Activated CD8-positive, alpha-beta memory T cell treated with anti-CD3 and anti-CD28 coated beads, Interleukin-2, amount 50 U/mL, for 1 hour (primary cell): ENCODE results near the gene NDUFA6.

ENCODE experiments used
- DNase-seq: peaks from one replicate; pipeline ENCODE4 v3.0.0-alpha.2; 2020; ENCODE audit errors: extremely low read depth

The NDUFA6 gene

GRCh38 chr22:42070517-42071422, 19.8 kb downstream of the NDUFA6 start, which contains the start of gene NAGA:
Gene NAGA, minus strand, starts transcription at chr22:42070812. Its CDS starts 515 bp downstream, at chr22:42070297.
- DNase-seq = peak; percentile 58

DNA sequence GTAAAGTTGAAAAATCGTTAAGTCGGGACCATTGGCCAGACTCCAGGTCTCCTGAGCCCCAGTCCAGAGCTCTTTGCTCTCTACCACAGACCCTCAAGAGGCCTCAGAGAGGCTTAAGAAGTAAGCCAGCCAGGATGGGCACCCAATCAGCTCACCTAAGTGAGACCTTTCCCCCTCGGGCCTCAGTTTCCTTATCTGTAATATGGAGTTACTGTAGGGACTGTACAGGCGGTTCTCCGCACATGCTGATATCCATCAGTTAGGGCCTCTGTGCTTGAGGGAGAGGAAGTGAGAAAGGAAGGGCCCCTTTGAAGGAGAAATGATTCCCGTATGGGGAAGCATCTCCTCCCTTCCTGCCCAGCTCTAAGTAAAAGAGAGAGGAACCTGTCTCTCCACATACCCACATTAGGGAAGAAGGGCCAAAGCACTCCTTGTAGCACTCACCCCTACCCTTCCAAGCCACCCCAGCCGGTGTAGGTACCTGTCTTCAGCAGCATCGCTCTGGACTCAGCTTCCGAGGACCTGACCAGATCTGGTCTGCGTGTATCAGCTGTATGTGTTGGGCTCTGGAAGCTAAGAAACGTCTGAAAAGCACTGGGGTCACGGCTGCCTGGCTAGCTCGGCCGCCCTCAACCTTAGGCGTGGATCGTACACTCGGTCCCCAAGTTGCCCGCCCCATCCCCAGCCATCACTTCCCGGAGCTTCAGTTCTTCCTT, 20.6 kb downstream of the NDUFA6 start:
- DNase-seq = no peak

DNA sequence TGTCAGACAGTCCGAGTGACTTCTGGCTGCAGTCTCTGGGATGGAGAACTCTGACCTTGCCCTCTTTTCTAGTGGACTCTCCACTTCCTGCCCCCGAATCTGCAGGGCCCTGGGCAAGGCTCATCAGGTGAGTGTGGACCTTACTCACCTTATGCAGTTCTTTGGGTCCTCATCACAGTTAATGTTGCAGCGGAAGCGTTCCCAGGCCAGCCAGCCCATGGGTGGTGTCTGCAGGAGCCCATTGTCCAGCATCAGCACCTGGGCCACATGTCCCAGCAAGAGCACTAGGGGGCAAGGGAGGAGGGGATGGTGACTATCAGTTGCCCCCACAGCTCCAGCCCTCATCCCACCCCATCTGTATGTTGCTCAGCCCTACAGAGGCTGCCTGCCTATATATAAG, 22.3 kb downstream of the NDUFA6 start:
- DNase-seq = no peak

DNA sequence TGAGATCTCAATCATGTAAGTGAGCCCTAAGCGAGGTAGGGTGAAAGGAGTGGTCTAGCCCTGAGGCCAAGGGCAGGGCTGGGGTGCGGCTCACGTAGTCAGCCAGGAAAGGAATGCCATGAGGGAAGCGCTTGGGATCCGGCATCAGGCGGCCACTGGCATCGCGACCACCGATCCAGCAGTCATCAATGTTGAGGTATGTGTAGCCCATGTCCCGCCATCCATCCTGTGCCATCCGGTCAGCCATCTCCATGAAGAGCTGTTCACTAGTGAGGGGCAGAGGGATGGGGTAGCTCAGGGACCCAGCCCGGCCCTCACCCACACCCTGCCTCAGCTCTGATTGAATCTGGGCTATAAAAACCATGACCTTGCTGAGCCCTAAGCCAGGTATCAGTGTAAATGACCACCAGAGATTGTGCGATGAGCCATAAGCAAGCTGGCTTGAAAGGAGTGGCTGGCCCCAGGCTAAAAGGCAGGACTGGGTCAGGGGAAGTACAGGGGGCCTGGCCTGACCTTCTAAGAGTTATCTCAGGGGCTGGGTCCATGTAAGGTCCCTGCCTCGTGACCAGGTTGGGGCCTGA, 22.8 kb downstream of the NDUFA6 start:
- no peak for DNase-seq

DNA sequence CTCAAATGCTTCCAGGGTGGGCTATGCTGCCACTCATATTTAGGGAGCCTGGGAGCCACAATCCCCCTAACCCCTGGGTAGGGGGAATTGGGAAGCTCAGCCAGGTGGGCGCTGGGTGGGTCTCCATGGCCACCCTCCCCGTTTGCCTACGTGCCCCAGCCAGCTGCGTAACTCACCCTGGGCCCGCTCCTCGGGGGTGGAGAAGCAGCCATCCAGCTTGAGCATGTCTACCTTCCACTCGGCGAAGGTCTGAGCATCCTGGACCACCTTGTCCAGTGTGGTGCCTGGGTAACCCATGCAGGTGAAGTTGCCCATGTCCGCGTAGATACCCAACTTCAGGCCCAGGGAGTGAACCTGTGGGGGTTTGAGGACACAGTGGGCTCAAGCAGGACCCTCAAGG, 23.6 kb downstream of the NDUFA6 start:
- DNase-seq = no peak

DNA sequence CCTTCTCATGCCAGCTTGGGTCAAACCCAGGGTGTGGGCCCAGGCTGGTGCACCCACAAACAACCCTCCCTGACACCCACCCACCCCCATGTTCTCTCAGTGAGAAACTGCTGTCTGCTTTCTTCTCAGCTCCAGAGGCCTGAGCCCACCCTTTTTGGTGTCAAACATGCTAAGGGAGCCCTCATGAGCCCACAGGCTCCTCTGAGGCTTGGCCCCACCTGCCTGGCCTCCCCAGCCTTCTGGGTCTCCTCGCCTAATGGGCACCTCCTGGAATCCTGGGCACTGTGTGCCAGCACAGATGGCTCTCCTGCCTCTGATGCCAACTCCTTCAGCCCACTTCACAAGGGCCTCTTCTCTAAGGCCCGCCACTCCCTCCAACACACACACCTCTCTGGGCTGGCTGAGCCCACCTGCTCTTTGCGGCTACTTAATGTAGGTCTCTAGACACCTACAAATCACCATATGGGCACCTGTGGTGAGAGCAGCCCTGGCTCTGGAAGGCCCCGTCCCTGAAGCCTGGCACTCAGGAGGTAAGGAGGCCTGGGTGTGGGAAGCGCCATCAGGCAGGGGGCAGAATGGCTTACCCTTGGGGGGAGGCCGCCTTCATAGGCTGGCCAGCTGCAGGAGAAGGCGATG, 24.3 kb downstream of the NDUFA6 start:
- no peak for DNase-seq

DNA sequence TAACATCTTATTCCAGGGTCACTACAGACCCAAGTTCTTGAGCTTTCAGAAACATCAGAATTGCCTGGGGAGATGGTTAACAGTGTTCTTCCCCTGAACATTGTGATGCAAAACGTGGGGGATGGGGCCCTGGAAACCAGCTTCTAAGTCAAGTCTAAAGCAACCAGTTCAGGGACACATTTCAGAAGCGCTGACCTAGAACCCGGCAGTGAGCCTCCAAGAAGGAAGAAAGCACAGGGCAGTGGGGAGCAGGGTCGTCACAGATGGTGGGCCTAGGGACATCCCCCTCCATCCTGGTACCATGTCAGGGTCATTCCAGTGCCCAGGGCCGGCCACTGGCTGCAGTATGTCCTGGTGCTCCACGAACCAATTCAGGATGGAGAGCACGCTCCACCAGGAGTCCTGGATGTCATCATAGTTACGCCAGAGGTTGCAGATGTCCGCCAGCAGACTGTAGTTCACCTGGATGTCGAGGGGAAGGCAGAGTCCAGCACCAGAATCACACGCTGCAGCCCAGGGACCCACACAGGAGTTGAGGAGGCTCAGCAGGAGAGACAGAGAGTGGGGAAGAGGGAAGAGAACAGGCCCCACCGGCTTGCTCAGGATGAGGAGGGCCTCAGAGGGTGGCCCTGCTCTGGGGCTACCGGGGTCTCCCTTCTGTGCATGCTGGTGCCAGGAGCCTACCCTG, 25.0 kb downstream of the NDUFA6 start:
- DNase-seq = no peak

DNA sequence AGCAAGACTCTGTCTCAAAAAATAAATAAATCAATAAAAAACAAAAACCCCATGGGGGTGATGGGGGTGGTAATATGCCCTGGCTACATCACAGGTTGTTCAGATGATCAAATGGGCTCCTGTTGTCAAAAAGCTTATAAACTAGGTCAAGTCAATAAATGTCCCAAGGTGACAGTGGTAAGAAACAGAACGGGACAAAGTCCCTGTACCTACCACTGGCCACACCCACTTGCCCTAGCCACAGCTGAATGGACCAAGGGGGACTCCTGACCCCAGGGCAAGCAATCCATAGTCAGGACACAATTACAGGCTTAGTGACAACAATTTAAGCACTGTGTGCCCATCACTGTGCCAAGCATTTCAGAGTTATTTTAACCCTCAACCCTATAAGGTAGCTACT, 25.9 kb downstream of the NDUFA6 start:
- no peak for DNase-seq

DNA sequence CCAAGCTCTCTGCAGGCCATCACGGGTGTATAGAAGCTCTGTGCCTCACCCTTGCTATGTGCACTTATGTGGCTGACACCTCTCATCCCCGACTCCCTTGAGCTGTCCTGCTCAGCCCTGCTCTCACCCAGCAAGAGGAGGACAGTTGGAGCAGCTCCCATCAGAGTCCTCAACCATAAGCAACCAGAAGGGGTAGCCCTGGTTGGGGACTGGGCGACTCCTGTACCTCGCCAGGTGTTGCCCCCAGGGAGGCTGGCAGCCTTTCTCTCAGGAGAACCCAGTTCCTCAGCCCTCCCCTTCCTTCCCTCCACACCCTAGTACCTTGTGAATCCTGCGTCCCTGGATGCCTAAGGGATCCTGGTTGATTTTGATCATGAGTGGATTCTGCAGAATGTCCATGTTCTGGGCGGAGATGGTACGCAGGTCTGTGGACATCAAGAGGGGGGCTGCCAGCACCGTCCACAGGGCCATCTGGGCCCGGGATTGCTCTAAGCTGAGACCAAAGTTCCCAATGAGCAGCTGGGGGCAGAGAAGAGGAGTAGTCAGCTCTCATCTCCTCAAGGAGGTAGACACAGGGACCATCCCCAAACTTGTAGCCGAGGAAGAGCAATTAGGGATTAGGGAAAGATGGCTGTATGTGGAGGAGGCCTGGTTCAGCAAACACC, 27.9 kb downstream of the NDUFA6 start:
- DNase-seq = no peak

GRCh38 chr22:42061041-42061440, 29.5 kb downstream of the NDUFA6 start:
- no peak for DNase-seq

DNA sequence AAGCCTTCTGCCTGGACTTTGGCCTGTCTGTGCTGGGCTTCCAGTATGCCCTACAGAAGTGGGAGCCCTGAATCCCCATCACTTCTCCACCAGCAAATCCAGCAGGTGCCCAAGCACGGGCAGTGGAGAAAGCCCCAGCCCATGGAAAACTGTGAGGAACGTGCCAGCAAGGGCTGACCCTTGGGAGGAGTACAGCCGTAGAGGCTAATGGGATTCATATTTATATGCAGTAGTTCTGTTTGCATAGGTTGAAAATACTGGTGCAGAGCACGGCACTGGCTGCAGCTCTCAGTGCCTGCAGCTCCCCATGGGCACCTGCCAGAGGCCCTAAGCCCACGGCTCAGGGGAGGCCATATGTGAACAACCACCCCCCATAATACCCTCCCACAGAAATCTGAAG, 30.1 kb downstream of the NDUFA6 start:
- DNase-seq = no peak

DNA sequence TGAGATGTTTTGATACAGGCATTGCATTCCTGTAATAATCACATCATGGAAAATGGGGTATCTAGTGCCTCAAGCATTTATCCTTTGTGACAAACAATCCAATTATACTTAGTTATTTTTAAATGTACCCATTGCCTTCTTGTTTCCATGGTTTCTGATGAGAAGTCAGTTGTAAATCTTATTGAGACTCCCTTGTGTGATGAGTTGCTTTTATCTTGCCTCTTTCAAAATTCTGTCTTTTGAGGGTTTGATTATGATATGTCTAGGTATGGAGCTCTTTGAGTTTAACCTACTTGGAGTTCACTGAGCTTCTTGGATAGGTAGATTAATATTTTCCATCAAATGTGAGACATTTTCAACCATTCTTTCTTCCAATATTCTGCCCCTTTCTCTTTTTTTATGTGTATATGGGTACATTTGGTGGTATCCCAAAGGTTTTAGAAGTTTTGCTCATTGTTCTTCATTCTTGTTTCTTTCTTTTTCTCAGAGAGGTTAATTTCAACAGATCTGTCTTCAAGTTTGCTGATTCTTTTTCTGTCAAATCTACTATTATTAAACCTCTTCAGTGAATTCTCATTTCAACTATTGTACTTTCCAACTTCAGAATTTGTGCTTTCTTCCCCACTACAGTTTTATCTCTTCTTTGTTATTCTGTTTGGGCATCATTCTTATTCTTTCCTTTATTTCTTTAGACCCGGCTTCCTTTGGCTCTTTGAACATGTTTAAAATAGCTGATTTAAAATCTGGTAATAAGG, 33.6 kb downstream of the NDUFA6 start:
- DNase-seq = no peak

GRCh38 chr22:42052765-42053164, 37.8 kb downstream of the NDUFA6 start:
- DNase-seq = no peak

- DNase-seq = no peak
These were observed 39.9 kb downstream of the NDUFA6 start for GRCh38 chr22:42050641-42051180.

- no peak for DNase-seq
These were observed 48.8 kb downstream of the NDUFA6 start for GRCh38 chr22:42041784-42042183.

DNA sequence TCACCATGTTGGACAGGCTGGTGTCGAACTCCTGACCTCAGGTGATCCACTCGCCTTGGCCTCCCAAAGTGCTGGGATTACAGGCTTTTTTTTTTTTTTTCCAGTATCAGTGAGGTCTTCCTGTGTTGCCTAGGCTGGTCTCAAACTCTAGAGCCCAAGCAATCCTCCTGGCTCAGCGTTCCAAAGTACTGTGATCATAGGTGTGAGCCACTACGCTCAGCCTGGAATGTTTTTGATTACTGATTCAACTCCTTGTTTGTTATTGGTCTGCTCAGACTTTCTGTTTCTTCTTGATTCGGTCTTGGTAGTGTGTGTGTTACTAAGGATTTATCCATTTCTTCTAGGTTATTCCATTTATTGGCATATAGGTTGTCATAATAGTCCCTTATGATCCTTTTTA, 51.3 kb downstream of the NDUFA6 start:
- no peak for DNase-seq
